Measurements from ENCODE around the gene RGL2. TPM values are rescaled to one million over a fixed set of nuclear protein-coding genes. Genes with fewer than 3 reads are reported as not detected.

Gene RGL2
- polyA plus RNA-seq, 2 of the 4 experiments (the other 2 are of a cell fraction): 11.6 to 13.9 TPM

DNA sequence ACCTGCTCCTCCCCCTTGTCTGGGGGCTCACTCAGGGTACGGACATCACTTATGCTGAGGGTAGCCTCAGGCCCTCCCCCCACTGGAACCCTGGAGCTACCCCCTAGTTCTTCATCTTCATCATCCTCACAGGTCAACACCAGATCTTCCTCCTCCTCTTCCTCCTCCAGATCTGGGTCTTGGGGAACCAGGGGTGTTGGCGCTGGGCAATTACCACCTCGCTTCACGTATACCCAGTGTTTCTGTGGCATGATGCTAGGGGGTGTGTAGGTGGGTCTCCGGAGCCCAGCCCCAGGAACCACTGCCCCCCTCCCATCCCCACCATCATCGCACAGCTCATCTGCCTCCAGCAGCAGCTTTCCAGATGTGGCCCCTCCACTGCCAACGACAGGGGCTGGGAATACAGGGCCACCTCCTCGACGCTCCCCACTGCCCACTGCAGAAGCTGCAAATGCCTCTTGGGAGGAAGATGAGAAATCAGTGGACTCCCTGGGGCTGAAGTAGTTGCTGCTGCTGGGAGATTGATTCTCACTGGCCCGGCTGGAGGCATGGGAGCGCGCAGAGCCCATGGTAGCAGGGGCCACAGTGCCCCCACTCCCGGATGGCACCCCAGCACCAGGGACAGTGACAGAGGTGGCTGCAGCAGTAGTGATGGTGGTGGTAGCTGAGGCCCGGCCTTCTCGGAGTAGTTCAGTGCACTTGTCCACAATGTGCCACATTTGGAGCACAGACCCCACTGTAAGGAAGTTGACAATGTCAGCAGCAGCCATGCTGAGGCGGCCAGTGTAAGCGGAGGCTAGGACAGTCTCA is 17.3 kb upstream of the RGL2 start:
- H3K4me3 ChIP-seq: no peak overlapping the region
- ChIA-PET POLR2A (no interaction called here), CTCF (interaction anchor here (3.5 kb wide), 1 partner anchor 16 kb away, joined by 8 read pairs; no protein-coding TSS in a partner anchor)
- no peak for FAIRE-seq
- H3K4me2 ChIP-seq: no peak overlapping the region
- TF ChIP-seq, protein P1, sequence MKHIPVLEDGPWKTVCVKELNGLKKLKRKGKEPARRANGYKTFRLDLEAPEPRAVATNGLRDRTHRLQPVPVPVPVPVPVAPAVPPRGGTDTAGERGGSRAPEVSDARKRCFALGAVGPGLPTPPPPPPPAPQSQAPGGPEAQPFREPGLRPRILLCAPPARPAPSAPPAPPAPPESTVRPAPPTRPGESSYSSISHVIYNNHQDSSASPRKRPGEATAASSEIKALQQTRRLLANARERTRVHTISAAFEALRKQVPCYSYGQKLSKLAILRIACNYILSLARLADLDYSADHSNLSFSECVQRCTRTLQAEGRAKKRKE (CRISPR knock-in tag; IDR thresholded peaks at IDR 0.05; ENCODE audit: low read depth): no peak
- no peak for TF ChIP-seq JUN (IDR thresholded peaks at IDR 0.05)
- no peak for TF ChIP-seq CHD4 (IDR thresholded peaks at IDR 0.05; ENCODE audit: borderline replicate concordance)
- TF ChIP-seq NR3C1 (IDR thresholded peaks at IDR 0.05): no peak
- no peak for TF ChIP-seq FOSL2 (IDR thresholded peaks at IDR 0.05)
- no peak for TF ChIP-seq FOSL2 (CRISPR knock-in tag; IDR thresholded peaks at IDR 0.05)
- TF ChIP-seq RFX5 (IDR thresholded peaks at IDR 0.05): no peak
- no peak for TF ChIP-seq ZFP36 (IDR thresholded peaks at IDR 0.05; ENCODE audit: borderline replicate concordance, partially characterized antibody)
- TF ChIP-seq EHF (CRISPR knock-in tag; IDR thresholded peaks at IDR 0.05): no peak
- TF ChIP-seq HDAC2 (IDR thresholded peaks at IDR 0.05): no peak
- DNase-seq (ENCODE audit: low read depth in 1 of 2, low spot score in 1 of 2): no peak
- WGBS (ENCODE audit: missing lambda C conversion rate): 94% methylated on average over 12 of the region's 17 CpGs
- ATAC-seq: no peak
- no peaks in the 10 kb centered on the region for H3K9me3 ChIP-seq
- H3K4me1 ChIP-seq: peaks cover 42% of the 10 kb centered on the region
- H3K27ac ChIP-seq: no peak overlapping the region

GRCh38 chr6:33314943-33315792 is 16.4 kb upstream of the RGL2 start:
- WGBS (ENCODE audit: missing lambda C conversion rate): 58% methylated on average over 26 of the region's 47 CpGs
- FAIRE-seq: no peak
- TF ChIP-seq, protein P2, sequence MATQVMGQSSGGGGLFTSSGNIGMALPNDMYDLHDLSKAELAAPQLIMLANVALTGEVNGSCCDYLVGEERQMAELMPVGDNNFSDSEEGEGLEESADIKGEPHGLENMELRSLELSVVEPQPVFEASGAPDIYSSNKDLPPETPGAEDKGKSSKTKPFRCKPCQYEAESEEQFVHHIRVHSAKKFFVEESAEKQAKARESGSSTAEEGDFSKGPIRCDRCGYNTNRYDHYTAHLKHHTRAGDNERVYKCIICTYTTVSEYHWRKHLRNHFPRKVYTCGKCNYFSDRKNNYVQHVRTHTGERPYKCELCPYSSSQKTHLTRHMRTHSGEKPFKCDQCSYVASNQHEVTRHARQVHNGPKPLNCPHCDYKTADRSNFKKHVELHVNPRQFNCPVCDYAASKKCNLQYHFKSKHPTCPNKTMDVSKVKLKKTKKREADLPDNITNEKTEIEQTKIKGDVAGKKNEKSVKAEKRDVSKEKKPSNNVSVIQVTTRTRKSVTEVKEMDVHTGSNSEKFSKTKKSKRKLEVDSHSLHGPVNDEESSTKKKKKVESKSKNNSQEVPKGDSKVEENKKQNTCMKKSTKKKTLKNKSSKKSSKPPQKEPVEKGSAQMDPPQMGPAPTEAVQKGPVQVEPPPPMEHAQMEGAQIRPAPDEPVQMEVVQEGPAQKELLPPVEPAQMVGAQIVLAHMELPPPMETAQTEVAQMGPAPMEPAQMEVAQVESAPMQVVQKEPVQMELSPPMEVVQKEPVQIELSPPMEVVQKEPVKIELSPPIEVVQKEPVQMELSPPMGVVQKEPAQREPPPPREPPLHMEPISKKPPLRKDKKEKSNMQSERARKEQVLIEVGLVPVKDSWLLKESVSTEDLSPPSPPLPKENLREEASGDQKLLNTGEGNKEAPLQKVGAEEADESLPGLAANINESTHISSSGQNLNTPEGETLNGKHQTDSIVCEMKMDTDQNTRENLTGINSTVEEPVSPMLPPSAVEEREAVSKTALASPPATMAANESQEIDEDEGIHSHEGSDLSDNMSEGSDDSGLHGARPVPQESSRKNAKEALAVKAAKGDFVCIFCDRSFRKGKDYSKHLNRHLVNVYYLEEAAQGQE (IDR thresholded peaks at IDR 0.05): no peak
- TF ChIP-seq MAX (IDR thresholded peaks at IDR 0.05) (peak; percentile 27; the same call in 1 of the 2 replicates), NPAS2 (CRISPR knock-in tag; IDR thresholded peaks at IDR 0.05; ENCODE audit: borderline replicate concordance) (no peak), RCOR1 (IDR thresholded peaks at IDR 0.05; ENCODE audit: low read depth, low read length) (no peak), FOSL2 (IDR thresholded peaks at IDR 0.05) (no peak), FOSL2 (CRISPR knock-in tag; IDR thresholded peaks at IDR 0.05) (no peak), EP300 (IDR thresholded peaks at IDR 0.05) (no peak), SREBF2 (IDR thresholded peaks at IDR 0.05) (no peak), RAD21 (conservative IDR thresholded peaks at IDR 0.05 in 1 of 2, IDR thresholded peaks at IDR 0.05 in 1 of 2) (no peak)
- TF ChIP-seq, protein P3, sequence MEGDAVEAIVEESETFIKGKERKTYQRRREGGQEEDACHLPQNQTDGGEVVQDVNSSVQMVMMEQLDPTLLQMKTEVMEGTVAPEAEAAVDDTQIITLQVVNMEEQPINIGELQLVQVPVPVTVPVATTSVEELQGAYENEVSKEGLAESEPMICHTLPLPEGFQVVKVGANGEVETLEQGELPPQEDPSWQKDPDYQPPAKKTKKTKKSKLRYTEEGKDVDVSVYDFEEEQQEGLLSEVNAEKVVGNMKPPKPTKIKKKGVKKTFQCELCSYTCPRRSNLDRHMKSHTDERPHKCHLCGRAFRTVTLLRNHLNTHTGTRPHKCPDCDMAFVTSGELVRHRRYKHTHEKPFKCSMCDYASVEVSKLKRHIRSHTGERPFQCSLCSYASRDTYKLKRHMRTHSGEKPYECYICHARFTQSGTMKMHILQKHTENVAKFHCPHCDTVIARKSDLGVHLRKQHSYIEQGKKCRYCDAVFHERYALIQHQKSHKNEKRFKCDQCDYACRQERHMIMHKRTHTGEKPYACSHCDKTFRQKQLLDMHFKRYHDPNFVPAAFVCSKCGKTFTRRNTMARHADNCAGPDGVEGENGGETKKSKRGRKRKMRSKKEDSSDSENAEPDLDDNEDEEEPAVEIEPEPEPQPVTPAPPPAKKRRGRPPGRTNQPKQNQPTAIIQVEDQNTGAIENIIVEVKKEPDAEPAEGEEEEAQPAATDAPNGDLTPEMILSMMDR (IDR thresholded peaks at IDR 0.05): no peak
- TF ChIP-seq, protein P4, sequence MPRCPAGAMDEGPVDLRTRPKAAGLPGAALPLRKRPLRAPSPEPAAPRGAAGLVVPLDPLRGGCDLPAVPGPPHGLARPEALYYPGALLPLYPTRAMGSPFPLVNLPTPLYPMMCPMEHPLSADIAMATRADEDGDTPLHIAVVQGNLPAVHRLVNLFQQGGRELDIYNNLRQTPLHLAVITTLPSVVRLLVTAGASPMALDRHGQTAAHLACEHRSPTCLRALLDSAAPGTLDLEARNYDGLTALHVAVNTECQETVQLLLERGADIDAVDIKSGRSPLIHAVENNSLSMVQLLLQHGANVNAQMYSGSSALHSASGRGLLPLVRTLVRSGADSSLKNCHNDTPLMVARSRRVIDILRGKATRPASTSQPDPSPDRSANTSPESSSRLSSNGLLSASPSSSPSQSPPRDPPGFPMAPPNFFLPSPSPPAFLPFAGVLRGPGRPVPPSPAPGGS (IDR thresholded peaks at IDR 0.05): 0 out of 3 replicates have a peak, but pooled peaks have one; percentile 20
- TF ChIP-seq, protein P5, sequence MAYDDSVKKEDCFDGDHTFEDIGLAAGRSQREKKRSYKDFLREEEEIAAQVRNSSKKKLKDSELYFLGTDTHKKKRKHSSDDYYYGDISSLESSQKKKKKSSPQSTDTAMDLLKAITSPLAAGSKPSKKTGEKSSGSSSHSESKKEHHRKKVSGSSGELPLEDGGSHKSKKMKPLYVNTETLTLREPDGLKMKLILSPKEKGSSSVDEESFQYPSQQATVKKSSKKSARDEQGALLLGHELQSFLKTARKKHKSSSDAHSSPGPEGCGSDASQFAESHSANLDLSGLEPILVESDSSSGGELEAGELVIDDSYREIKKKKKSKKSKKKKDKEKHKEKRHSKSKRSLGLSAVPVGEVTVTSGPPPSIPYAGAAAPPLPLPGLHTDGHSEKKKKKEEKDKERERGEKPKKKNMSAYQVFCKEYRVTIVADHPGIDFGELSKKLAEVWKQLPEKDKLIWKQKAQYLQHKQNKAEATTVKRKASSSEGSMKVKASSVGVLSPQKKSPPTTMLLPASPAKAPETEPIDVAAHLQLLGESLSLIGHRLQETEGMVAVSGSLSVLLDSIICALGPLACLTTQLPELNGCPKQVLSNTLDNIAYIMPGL (CRISPR knock-in tag; IDR thresholded peaks at IDR 0.05; ENCODE audit: borderline replicate concordance): no peak
- CTCF ChIA-PET: interaction anchor here (3.5 kb wide), 1 partner anchor 16 kb away, joined by 8 read pairs; no protein-coding TSS in a partner anchor
- Histone ChIP-seq H3K4me1 (peaks cover 35% of the 10 kb centered on the region), H3K4me3 (peak overlapping the region; percentile 74), H3K9me3 (no peaks in the 10 kb centered on the region), H3K27ac (peak overlapping the region; percentile 93 to 97), H3K4me2 (peak overlapping the region; percentile 92)
- ATAC-seq: peak; percentile 44 to 55
- DNase-seq (ENCODE audit: low read depth in 1 of 2, low spot score in 1 of 2): peak; percentile 41 to 72
- POLR2A ChIA-PET: no interaction called here

All from A549 (cell line).